Right hindlimb (tissue), 1 donor: ENCODE data around the gene KIF6.

Experiments
- DNase-seq: peaks from one replicate; pipeline ENCODE4 v3.0.0-alpha.2; 2018

Gene KIF6

GRCh38 chr6:39338397-39338796 is 386.8 kb downstream of the KIF6 start:
- no peak for DNase-seq

- no peak for DNase-seq
Observed at GRCh38 chr6:39335780-39336545, 389.2 kb downstream of the KIF6 start.

GRCh38 chr6:39333644-39334438 is 391.4 kb downstream of the KIF6 start:
- DNase-seq, result no peak

GRCh38 chr6:39330476-39330875 is 394.7 kb downstream of the KIF6 start:
- no peak for DNase-seq

- no peak for DNase-seq
Observed at GRCh38 chr6:39330057-39330456, 395.2 kb downstream of the KIF6 start.

- DNase-seq, result no peak
Observed at GRCh38 chr6:39328066-39328465, 397.1 kb downstream of the KIF6 start.

GRCh38 chr6:39327507-39327906 is 397.7 kb downstream of the KIF6 start:
- no peak for DNase-seq

- no peak for DNase-seq
Observed at GRCh38 chr6:39322306-39322850, 402.8 kb downstream of the KIF6 start, which contains the start of gene KCNK16. KCNK16 (minus strand) TSS chr6:39322702; CDS start chr6:39322540, 162 bp downstream.

- no peak for DNase-seq
Observed at GRCh38 chr6:39321761-39322160, 403.4 kb downstream of the KIF6 start.

- no peak for DNase-seq
Observed at GRCh38 chr6:39320363-39320984, 404.7 kb downstream of the KIF6 start.

GRCh38 chr6:39319621-39320362 is 405.4 kb downstream of the KIF6 start:
- DNase-seq, result peak; percentile 33

- no peak for DNase-seq
Observed at GRCh38 chr6:39317256-39317655, 408.0 kb downstream of the KIF6 start.

- DNase-seq, result no peak
Observed at GRCh38 chr6:39314273-39314795, 410.9 kb downstream of the KIF6 start, which contains the start of gene KCNK17. KCNK17 (minus strand) TSS chr6:39314419; CDS start chr6:39314320, 99 bp downstream.

- no peak for DNase-seq
Observed at GRCh38 chr6:39313526-39314272, 411.5 kb downstream of the KIF6 start.

GRCh38 chr6:39312912-39313525 is 412.2 kb downstream of the KIF6 start:
- DNase-seq, result peak; percentile 28

GRCh38 chr6:39310542-39310941 is 414.7 kb downstream of the KIF6 start:
- no peak for DNase-seq

- peak; percentile 63 for DNase-seq
Observed at GRCh38 chr6:39309942-39310531, 415.2 kb downstream of the KIF6 start.

GRCh38 chr6:39307462-39307861 is 417.7 kb downstream of the KIF6 start:
- DNase-seq, result no peak

- no peak for DNase-seq
Observed at GRCh38 chr6:39304951-39305350, 420.3 kb downstream of the KIF6 start.

- no peak for DNase-seq
Observed at GRCh38 chr6:39303425-39304153, 421.6 kb downstream of the KIF6 start.
